PC-9 (cell line): Measurements from ENCODE around the gene THEMIS. TPM values are rescaled to one million over a fixed set of nuclear protein-coding genes. Genes with fewer than 3 reads are reported as not detected.
A peak's percentile ranks its signal among the peaks of the same experiment; 100 is the strongest.

ENCODE experiments used
- Bru-seq: library from RNA; stranded (reverse); fragments of 400-500 nt; gene quantifications from one replicate; lab custom pipeline; 2021; lab: Mats Ljungman, UMichigan
- BruChase-seq, 2 experiments: library from RNA; stranded (reverse); fragments of 400-500 nt; gene quantifications; one replicate each; lab custom pipeline; 2021; lab: Mats Ljungman, UMichigan
- BruUV-seq: library from RNA; stranded (reverse); fragments of 400-500 nt; replicated peaks from 2 replicates; lab custom pipeline; 2021; lab: Mats Ljungman, UMichigan
- CTCF ChIA-PET: fragments of 300-600 bp; sonication (Branson Sonifier 250); formaldehyde crosslinking; loops from one replicate; lab custom pipeline; 2022; ENCODE audit warnings: antibody characterized with exemption; lab: Charles Lee
- POLR2A ChIA-PET: fragments of 300-600 bp; sonication (Branson Sonifier 250); formaldehyde crosslinking; loops from one replicate; lab custom pipeline; 2022; ENCODE audit warnings: antibody characterized with exemption; ENCODE audit not compliant: unreplicated experiment; lab: Charles Lee
- DNase-seq, 2 experiments: peaks; one replicate each; pipeline versions ENCODE4 v3.0.0 to v3.0.0-alpha.2; 2015 to 2022; ENCODE audit warnings: mixed read lengths in 1 of 2
- H2AFZ ChIP-seq: fragments of 200-600 bp; sonication (generic); 2 replicates; pipeline ENCODE4 v1.8.1; 2017; ENCODE audit warnings: antibody characterized with exemption
- H3F3A ChIP-seq: fragments of 200-600 bp; sonication (generic); 2 replicates; pipeline ENCODE4 v1.8.1; 2017; ENCODE audit warnings: antibody characterized with exemption, mild to moderate bottlenecking, low read depth; ENCODE audit not compliant: insufficient read depth
- H3K27ac ChIP-seq: fragments of 200-600 bp; sonication (generic); 2 replicates; pipeline ENCODE4 v1.6.1; 2016; ENCODE audit warnings: mixed run types
- H3K27me3 ChIP-seq: fragments of 200-600 bp; sonication (generic); 2 replicates; pipeline ENCODE4 v1.6.1; 2016; ENCODE audit warnings: low read depth, mixed run types; ENCODE audit not compliant: insufficient read depth
- H3K36me3 ChIP-seq: fragments of 200-600 bp; sonication (generic); 2 replicates; pipeline ENCODE4 v1.6.1; 2016; ENCODE audit warnings: low read depth, mixed run types
- H3K4me1 ChIP-seq: fragments of 200-600 bp; sonication (generic); replicated peaks from 2 replicates; pipeline ENCODE4 v1.6.1; 2016; ENCODE audit warnings: mixed run types; ENCODE audit not compliant: insufficient read depth
- H3K4me2 ChIP-seq: fragments of 200-600 bp; sonication (generic); 2 replicates; pipeline ENCODE4 v1.6.1; 2017; ENCODE audit warnings: mixed run types
- H3K4me3 ChIP-seq: fragments of 200-600 bp; sonication (generic); 2 replicates; pipeline ENCODE4 v1.6.1; 2016; ENCODE audit warnings: mixed run types
- H3K79me2 ChIP-seq: fragments of 200-600 bp; sonication (generic); 2 replicates; pipeline ENCODE4 v1.6.1; 2017; ENCODE audit warnings: low read depth, mixed run types
- H3K9me2 ChIP-seq: fragments of 200-600 bp; sonication (generic); 2 replicates; pipeline ENCODE4 v1.8.1; 2017; ENCODE audit warnings: mild to moderate bottlenecking; ENCODE audit not compliant: insufficient read depth
- H3K9me3 ChIP-seq: fragments of 200-600 bp; sonication (generic); 2 replicates; pipeline ENCODE4 v1.8.1; 2016; ENCODE audit warnings: low read depth; ENCODE audit not compliant: insufficient read depth
- H4K20me1 ChIP-seq: fragments of 200-600 bp; sonication (generic); 2 replicates; pipeline ENCODE4 v1.8.1; 2017; ENCODE audit not compliant: insufficient read depth
- EZH2 ChIP-seq: fragments of 200-600 bp; sonication (generic); IDR thresholded peaks from 2 replicates; pipeline ENCODE4 v1.8.0; 2017; ENCODE audit warnings: antibody characterized with exemption, low read depth
- intact Hi-C: fragments of 100-400 bp; cut with micrococcal nuclease; formaldehyde crosslinking; loops from one replicate; pipeline ENCODE4 v1.10.0; 2022; ENCODE audit not compliant: unreplicated experiment
- long read RNA-seq: library from polyadenylated mRNA; stranded (forward); transcript quantifications from one replicate; pipeline ENCODE4 v2.0.0, GENCODE V29; 2022
- total RNA-seq: library from RNA; stranded (reverse); gene quantifications from 2 replicates; pipeline ENCODE4 v1.2.3, GENCODE V29; 2021
- TF ChIP-seq, protein P1 (sequence below): fragments of 200-600 bp; sonication (generic); conservative IDR thresholded peaks from 2 replicates; pipeline ENCODE4 v1.6.1; 2017; ENCODE audit warnings: mixed run types, antibody characterized with exemption, mild to moderate bottlenecking, moderate library complexity

THEMIS gene, protein sequence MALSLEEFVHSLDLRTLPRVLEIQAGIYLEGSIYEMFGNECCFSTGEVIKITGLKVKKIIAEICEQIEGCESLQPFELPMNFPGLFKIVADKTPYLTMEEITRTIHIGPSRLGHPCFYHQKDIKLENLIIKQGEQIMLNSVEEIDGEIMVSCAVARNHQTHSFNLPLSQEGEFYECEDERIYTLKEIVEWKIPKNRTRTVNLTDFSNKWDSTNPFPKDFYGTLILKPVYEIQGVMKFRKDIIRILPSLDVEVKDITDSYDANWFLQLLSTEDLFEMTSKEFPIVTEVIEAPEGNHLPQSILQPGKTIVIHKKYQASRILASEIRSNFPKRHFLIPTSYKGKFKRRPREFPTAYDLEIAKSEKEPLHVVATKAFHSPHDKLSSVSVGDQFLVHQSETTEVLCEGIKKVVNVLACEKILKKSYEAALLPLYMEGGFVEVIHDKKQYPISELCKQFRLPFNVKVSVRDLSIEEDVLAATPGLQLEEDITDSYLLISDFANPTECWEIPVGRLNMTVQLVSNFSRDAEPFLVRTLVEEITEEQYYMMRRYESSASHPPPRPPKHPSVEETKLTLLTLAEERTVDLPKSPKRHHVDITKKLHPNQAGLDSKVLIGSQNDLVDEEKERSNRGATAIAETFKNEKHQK
- not detected in 2 replicates for total RNA-seq
- percentile 0 among the genes with signal in this experiment for Bru-seq, nascent RNA
- percentile 8 among the genes with signal in this experiment for BruChase-seq, experiment 1, labeled RNA remaining after a 2-hour chase
- percentile 4 among the genes with signal in this experiment for BruChase-seq, experiment 2, labeled RNA remaining after a 6-hour chase
- long read RNA-seq: 0 reads

DNA sequence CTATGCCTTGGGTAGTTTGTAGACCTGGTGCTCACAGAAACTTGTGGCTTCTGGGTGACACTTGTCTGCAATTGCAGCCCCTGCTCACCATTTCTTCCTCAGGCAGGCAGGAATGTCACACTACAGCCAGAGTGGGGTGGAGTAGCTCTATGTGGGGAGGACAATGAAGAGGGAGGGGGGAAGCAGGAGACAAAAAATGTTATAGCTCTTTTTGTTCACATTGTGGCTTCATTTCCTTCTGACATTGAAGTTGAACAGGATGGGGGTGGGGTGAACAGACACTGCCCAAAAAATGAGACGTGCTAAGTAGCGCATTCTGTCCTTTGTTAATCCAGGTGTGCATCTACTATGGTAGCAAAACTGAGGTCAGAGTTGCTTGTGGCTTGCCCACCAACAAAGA is at the start of gene THEMIS:
Gene THEMIS, minus strand, starts transcription at position 124 of the 400 bp plus-strand sequence. CDS start 126 bp downstream, outside the sequence.
- no peaks in the 10 kb centered on the region for H3K4me1 ChIP-seq
- no peaks in the 10 kb centered on the region for H3K79me2 ChIP-seq
- no peak within 1 kb of the TSS for H2AFZ ChIP-seq
- no TSS peak for BruUV-seq
- H3K9me3 ChIP-seq: no peaks in the 10 kb centered on the region; the same call in 1 of the 2 replicates
- no peaks in the 10 kb centered on the region for H3K36me3 ChIP-seq
- no peaks in the 10 kb centered on the region for H4K20me1 ChIP-seq
- H3K27ac ChIP-seq: no peak within 1 kb of the TSS
- H3K4me2 ChIP-seq: no peak within 1 kb of the TSS
- intact Hi-C loops: no loop called here
- H3K4me3 ChIP-seq: no peak within 1 kb of the TSS
- H3K9me2 ChIP-seq: no peaks in the 10 kb centered on the region
- no peaks in the 10 kb centered on the region for H3K27me3 ChIP-seq
- ChIA-PET CTCF (no interaction called here), POLR2A (no interaction called here)
- no peak for TF ChIP-seq EZH2
- TF ChIP-seq, protein P1, sequence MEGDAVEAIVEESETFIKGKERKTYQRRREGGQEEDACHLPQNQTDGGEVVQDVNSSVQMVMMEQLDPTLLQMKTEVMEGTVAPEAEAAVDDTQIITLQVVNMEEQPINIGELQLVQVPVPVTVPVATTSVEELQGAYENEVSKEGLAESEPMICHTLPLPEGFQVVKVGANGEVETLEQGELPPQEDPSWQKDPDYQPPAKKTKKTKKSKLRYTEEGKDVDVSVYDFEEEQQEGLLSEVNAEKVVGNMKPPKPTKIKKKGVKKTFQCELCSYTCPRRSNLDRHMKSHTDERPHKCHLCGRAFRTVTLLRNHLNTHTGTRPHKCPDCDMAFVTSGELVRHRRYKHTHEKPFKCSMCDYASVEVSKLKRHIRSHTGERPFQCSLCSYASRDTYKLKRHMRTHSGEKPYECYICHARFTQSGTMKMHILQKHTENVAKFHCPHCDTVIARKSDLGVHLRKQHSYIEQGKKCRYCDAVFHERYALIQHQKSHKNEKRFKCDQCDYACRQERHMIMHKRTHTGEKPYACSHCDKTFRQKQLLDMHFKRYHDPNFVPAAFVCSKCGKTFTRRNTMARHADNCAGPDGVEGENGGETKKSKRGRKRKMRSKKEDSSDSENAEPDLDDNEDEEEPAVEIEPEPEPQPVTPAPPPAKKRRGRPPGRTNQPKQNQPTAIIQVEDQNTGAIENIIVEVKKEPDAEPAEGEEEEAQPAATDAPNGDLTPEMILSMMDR: no peak
- no peaks in the 10 kb centered on the region for H3F3A ChIP-seq
- no peak for DNase-seq

DNA sequence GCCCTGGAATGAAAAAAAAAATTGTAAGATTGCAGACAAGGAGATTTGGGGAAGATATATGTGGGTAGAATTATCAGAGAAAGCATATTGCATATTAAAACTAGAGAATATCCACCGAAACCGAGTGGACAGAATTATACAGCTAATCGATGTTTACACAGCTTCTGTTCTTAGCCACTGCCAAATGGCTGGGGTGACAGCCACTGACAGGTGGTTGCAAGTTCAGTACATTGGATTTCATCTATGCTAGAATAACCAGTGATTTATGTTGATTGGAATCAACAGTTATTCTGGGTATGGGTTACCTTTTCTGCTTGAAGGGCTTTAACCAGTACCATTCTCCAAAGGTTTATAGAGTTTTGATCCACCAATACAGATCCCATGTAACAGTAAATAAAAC is 48.4 kb upstream of the THEMIS start:
- no peak overlapping the region for H2AFZ ChIP-seq
- DNase-seq: no peak
- H3K79me2 ChIP-seq: no peaks in the 10 kb centered on the region
- no peak overlapping the region for H3K4me2 ChIP-seq
- ChIA-PET POLR2A (no interaction called here), CTCF (no interaction called here)
- H3K27ac ChIP-seq: no peak overlapping the region
- H3K36me3 ChIP-seq: no peaks in the 10 kb centered on the region
- no peak overlapping the region for H3K4me3 ChIP-seq
- no peaks in the 10 kb centered on the region for H3F3A ChIP-seq
- H3K27me3 ChIP-seq: no peaks in the 10 kb centered on the region
- BruUV-seq: no TSS peak
- H3K9me3 ChIP-seq: peaks cover 4% of the 10 kb centered on the region; the same call in 1 of the 2 replicates
- intact Hi-C loops: no loop called here
- no peaks in the 10 kb centered on the region for H3K9me2 ChIP-seq
- TF ChIP-seq, protein P1: no peak
- TF ChIP-seq EZH2: no peak
- H4K20me1 ChIP-seq: no peaks in the 10 kb centered on the region
- H3K4me1 ChIP-seq: no peaks in the 10 kb centered on the region

DNA sequence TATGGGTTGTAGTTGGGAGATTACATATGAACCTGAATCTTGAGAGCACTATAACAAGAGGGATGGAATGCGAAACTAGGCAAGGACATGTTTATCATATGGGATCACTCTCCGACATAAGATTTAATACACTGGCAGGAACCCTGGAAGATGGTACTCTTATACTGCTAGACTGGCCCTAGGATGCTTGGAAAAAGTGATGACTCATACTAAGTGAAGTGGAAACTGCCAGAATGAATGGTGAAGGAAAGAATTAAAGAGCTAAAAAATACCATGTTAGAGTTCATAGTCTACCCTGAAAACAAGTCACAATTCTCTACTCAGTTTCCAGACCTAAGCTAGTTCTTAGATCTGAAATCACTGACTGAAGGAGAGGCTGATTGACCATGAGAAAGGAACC is 45.5 kb upstream of the THEMIS start:
- Histone ChIP-seq H3K27me3 (no peaks in the 10 kb centered on the region), H3K36me3 (no peaks in the 10 kb centered on the region), H3K4me3 (no peak overlapping the region), H3K9me3 (peaks cover 7% of the 10 kb centered on the region; the same call in 1 of the 2 replicates), H3K9me2 (no peaks in the 10 kb centered on the region), H4K20me1 (no peaks in the 10 kb centered on the region), H3K79me2 (no peaks in the 10 kb centered on the region), H3K4me1 (no peaks in the 10 kb centered on the region), H3F3A (no peaks in the 10 kb centered on the region), H3K27ac (no peak overlapping the region), H3K4me2 (no peak overlapping the region), H2AFZ (no peak overlapping the region)
- ChIA-PET POLR2A (no interaction called here), CTCF (no interaction called here)
- intact Hi-C loops: no loop called here
- no peak for DNase-seq
- TF ChIP-seq, protein P1: no peak
- TF ChIP-seq EZH2: no peak
- no TSS peak for BruUV-seq
